Erythroblast (primary cell): Measurements from ENCODE around the gene SIKE1.
"Not testable (repeated sequence)": the region's sequence is repeated elsewhere in the genome, so short reads cannot be mapped to it uniquely, and the experiment has no call there.

Source experiments
- DNase-seq, 2 experiments: peaks; one replicate each; lab custom pipeline; 2025; lab: John Stamatoyannopoulos, UW
- GATA1 ChIP-seq: IDR thresholded peaks from 2 replicates; pipeline ENCODE4 v1.6.1; 2011; ENCODE audit warnings: low read depth, mild to moderate bottlenecking, control low read depth, low read length, moderate library complexity
- POLR2A ChIP-seq: IDR thresholded peaks from 2 replicates; pipeline ENCODE4 v1.6.1; 2011; ENCODE audit warnings: mild to moderate bottlenecking, low read length

Gene SIKE1

DNA sequence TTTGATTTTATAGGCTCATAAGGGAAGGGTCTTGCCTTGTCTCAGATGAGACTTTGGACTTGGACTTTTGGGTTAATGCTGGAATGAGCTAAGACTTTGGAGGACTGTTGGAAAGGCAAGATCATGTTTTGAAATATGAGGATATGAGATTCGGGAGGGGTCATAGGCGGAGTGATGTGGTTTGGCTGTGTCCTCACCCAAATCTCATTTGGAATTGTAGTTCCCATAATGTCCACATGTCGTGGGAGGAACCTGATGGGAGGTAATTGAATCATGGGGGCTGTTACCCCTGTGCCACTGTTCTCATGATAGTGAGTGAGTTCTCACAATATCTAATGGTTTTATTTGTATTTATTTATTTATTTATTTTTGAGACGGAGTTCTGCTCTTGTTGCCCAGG, 15.8 kb downstream of the SIKE1 start:
- TF ChIP-seq GATA1 (no peak), POLR2A (no peak)
- DNase-seq, result peak; percentile 7 to 8

DNA sequence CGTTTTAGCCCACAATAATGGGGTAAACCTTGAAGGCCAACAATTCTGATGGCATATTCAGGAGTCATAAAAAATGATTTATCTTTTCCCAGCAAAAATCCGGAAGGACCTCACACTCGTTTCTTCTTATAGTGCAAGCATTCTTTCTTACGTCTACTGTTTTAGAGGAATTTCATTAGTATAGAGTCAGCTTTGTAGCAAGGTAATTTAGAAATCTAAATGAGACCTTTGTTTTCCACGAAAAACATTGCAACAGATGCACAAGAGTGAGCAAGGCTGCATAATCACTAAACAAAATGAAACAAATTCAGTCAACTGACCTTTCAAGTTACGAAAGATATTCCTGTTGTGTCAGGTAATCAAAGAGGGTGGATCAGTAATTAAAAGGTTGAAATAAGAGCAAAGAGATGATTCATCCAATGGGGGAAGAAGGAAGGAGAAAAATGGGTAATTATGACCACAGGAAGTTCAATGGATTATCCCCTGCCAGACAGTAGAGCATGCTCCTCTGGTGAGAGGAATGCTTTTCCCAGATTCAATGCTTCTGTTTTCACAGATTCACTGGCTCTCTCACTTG, 22.1 kb downstream of the SIKE1 start:
- TF ChIP-seq POLR2A (no peak), GATA1 (no peak)
- DNase-seq, result no peak

DNA sequence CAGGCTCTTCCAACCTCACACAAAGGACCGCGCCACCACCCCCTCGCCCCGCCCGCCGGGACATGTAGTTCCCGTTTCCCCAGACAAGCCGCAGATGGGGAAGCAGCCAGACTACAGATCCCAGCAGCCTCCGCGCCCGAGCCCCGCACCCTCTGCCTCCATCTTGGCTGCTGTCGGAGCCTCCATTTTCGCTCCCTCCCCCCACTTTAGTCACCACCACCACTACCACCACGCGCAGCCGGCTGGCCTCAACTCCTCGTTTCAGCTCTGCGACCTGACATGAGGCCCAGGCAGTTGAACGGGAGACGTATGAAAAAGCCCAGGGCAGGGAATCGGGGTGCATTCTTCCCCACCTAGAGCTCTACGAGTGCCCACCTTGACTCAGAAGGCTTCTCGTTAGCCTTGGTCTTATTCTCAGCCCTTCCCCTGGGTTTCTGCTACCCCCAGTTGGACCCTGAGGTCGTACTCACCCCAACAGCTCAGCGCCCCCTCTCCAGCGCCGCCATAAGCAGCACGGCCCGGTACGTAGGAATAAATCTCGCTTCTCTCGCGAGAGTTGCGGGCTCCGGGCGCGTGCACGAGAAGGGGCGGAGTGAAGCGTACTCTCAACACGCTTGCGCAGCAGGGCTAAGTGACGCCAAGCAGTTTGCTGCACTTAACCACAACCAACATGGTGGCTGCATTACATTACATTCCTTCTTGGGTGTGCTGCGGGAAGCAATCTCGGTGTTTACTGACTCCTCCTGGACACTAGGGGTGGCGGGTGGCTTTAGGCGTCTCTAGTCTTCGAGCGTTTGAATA, 22.8 kb downstream of the SIKE1 start, which contains the start of gene CSDE1:
CSDE1 (minus strand) TSS at position 530 of the 801 bp plus-strand sequence. CDS start 18,094 bp downstream, outside the sequence.
- no peak for TF ChIP-seq GATA1
- TF ChIP-seq POLR2A, result peak; percentile 97
- DNase-seq, result peak; percentile 98 to 99

DNA sequence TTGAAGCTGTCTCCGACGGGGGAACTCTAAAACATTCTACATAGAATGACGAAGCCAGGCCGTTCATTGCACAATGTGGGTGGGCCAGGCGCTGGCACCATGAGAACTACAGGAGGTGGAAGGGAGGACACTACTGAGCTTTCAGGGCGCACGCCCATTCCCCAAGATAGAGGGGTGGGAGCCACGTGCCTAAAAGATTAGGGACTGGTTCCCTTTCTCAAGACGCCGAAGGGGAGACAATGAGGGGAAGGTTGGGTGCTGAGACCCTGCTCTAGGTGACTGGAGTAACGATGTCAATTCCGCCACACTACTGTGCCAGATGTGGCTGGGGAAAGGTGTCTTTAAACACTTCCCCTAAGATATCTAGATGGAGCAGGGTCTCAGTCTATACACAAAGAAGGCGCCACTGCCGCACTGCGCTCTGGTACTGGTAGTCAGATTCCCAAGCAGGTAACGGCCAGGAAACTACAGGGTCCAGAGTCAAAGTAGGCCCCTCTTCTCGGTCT, 23.5 kb downstream of the SIKE1 start:
- DNase-seq, result peak; percentile 70 to 83
- TF ChIP-seq GATA1 (no peak), POLR2A (no peak)

DNA sequence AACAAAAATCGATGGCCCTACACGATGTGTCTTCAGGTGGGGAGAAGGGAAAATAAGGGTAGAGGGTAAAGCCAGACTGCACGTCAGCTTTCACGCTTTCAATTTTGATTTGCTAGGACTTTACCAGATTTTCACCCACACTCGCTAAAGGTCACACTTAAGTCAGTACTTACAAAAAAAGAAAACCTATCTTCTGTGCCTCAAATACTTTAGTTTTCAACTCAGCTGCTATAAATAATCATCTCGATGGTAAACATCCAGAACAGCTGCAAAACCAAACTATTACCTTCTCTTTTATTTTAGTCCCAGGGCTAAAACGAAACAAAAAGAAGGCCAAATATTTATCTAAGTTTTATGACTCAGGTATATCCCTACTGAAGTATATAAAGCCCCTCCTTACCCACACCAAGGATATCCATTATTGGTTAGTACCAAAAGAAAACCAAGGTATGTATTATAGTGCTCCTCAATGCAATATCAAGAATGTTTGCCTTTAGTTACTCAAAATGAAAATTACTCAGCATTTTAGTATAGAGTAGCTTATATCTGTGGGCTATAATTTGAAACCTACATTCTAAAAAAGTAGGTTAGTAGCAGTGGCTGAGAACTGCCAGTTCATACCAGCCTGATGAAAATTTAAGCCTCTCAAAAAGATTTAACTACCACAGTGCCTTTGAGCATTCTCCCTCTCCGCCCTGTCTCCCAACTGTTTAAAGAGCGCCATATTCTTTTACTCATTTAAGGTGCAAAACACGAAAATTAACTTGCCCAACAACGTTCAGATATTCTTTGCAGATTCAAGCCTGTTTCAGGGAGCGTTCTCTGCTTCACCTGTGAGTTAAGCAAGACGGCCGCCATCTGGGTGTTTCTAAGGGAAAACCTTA, 24.2 kb downstream of the SIKE1 start:
- no peak for TF ChIP-seq POLR2A
- no peak for TF ChIP-seq GATA1
- DNase-seq, result peak in 1 of 2 experiments; percentile 39

DNA sequence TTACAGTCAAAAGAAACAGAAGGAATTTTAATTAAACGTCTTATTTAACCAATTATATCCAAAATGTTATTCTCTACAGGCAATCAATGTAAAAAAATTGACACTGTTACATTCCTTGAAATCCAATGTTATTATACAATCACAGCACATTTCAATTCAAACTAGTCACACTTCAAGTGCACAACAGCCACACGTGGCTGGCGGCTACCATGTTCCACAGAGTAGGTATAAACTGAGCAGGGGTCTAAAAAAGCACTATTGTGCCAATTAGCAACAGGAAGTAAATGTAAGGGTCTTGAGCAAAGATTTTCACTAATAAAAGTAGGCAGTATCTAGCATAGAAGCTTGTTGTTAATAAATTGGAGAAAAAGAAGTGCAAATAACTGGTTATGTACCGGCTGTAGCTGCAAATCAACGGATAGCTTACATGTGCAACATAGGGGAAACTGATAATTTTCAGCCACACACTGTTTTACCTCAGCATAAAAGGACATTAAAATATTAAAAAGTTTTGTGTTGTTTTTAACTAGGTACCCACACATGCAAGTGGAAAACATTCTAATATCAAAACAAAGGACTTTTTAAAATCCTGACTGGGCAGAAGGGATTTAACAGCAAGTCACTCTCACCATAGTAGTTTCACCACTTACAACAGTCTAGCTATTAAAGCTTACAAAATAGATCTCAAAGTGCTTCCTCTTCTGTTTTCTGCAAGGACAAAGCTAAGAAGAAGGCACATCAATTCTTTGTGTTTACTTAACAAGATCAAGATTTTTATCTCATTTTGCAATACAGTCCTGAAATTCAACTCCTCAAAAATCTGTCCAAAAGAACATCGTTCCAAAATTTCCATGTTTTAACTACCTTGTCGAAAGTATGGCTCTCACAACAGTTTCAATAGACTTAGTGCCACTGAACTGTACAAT, 25.2 kb downstream of the SIKE1 start:
- TF ChIP-seq GATA1 (no peak), POLR2A (no peak)
- no peak for DNase-seq

DNA sequence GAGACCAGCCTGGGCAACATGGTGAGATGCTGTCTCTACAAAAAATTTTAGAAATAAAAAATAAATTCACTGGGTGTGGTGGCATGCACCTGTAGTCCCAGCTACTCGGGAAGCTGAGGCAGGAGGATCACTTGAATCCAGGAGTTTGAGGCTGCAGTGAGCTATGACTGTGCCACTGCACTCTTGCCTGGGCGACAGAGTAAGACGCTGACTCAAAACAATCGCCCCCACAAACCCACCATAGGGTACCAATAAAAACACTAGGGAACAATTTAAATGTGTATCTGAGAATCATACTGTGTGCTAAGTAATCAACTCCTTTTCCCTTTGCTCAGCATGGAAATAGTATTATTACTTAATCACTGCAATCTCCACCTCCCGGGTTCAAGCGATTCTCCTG, 26.8 kb downstream of the SIKE1 start:
- not testable (repeated sequence) for DNase-seq

DNA sequence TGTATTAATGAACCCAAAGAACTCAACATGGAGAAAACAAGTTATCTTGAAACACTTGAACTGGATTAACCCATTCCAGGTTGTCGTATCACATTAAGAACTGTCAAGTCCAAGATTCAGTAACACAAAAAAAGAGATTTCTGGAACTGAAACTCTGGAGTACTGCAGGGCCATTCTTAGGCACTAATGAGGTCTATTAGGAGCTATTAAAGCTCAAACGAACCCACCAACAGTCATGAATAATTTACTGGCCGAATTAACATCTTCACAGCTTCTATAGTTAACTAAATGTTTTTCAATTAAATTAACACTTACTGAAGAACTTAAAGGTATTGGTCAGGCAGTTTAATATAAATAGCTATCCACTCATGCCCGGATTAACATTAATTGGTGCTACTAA, 27.3 kb downstream of the SIKE1 start:
- TF ChIP-seq GATA1 (no peak), POLR2A (no peak)
- no peak for DNase-seq

DNA sequence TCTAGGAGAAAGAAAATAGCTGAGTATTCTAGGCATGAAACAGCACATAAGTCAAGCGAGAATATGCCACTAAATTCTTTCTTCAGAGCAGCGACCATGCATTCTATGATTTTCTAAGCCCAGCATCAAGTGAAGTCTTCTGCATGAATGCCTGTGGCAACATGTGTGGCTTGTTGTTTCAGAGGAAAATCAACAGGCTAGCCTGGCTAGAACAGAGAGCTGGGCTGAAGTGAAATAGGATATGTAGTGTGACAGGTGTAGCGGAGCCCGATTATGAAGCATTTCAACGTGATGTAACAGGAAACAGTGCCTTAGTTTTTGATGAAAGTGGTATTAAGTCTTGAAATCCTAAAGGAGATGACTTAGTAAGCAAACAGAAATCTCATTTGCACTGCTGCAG, 29.7 kb downstream of the SIKE1 start:
- no peak for TF ChIP-seq POLR2A
- no peak for TF ChIP-seq GATA1
- no peak for DNase-seq

DNA sequence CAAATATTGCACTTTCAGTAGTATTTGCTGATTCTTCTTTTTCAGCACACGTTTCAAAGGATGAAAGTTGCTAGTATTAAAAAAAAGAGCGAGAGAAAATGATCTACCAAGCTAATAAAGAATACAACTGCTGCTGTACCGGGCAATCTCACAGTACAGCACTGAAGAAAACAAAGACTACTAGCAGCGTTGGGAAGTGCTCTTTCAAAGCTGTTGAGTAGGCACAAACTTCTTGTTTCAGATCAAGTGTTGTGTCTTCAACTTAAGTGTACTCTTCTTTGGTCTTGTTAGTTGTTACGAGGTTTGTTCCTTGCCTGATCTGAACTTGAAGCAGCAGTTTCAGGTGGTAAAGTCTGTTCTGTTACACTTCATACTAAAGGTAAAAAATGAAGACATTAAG, 30.6 kb downstream of the SIKE1 start:
- TF ChIP-seq GATA1, result no peak
- no peak for TF ChIP-seq POLR2A
- DNase-seq, result no peak

DNA sequence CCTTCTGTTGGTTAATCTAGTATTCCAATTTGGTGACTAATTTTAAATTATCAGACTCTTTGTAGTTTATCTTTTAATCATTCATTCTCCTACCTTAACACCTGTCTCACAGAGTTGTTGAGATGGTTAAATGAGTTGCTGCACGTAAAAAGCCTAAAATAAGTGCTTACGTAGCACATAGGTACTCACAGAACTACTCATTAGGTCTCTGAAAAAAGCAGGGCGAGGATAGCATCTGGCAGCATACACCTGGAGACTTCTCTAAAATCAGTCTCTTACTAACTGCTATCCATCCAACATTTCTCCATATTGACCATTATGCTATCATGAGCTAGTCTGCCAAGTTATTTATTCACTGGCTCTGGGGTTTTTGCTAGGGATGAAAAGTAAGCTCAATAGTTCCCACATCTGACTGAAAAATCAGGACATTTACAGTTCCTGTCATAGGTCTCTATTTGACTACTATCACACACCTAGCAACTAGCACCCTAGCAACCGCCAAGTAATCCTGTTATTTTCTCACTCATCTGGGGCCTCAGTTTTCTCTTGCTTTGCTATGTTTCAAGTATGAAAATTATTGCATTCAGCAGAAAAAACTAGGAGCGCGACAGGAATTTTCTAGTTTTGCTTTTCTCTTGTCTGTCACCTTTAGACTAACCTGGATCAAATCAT, 33.9 kb downstream of the SIKE1 start:
- DNase-seq, result no peak
- TF ChIP-seq GATA1 (no peak), POLR2A (no peak)

DNA sequence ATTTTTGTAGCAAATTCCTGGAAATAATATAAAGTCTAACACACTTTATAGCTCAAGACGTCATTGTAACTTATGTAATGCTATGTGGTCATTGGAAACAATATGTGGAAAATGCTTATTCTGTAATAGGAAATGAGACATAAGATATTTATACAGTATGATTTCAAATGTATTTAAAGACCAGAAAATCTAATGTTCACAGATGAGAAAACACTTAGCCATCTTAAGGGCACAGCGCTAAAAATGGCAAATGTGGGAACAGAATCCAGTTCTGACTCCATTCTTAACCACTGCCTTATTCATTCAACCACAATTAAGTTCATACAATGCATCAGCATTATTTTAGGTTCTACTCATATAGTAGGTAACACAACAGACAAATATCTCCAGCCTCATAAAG, 35.2 kb downstream of the SIKE1 start:
- no peak for DNase-seq
- TF ChIP-seq GATA1, result no peak
- no peak for TF ChIP-seq POLR2A
